ENCODE data around the gene CCDC12.

DNA sequence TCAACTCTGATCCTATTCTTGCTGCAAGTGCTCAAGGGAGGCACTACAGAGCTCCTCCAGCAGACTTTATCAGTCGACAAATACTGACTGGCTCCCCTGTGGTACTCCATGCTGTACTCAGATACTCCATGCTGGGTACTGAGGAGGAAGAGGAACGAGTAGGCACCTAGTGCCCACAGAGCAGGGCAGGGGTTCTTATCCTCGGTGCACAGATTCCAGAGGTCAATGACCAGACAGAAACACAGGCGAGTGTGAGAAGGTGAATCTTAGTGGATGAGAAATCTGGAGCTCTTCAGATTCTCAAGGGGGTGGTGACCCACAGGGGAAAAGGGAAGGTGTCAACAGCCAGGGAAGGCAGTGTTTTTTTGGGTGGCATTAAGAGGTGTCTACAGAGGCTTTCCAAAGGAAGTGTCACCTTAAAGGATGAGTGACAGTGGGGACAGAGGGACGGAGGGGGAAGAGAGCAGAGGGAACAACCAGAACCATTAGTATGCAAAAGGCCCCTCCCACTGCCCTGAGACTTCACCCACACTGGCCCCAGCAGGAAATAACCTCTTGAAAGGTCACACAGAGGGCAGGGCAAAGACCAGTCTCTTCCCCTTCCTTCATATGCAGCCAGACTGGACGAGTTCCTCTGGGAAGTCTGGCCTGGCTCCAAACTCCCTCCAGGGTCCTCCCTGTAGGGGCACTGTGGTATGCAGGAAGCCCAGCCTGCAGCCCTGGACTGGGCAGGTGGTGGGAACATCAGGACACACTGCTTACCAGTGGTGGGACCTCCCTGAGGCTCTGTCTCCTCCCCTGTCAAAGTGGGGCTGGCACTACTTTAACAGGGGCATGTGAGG, 27.5 kb downstream of the CCDC12 start:
- no peak for TF ChIP-seq POLR2A (IDR thresholded peaks at IDR 0.05)
- TF ChIP-seq, protein P1, sequence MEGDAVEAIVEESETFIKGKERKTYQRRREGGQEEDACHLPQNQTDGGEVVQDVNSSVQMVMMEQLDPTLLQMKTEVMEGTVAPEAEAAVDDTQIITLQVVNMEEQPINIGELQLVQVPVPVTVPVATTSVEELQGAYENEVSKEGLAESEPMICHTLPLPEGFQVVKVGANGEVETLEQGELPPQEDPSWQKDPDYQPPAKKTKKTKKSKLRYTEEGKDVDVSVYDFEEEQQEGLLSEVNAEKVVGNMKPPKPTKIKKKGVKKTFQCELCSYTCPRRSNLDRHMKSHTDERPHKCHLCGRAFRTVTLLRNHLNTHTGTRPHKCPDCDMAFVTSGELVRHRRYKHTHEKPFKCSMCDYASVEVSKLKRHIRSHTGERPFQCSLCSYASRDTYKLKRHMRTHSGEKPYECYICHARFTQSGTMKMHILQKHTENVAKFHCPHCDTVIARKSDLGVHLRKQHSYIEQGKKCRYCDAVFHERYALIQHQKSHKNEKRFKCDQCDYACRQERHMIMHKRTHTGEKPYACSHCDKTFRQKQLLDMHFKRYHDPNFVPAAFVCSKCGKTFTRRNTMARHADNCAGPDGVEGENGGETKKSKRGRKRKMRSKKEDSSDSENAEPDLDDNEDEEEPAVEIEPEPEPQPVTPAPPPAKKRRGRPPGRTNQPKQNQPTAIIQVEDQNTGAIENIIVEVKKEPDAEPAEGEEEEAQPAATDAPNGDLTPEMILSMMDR (IDR thresholded peaks at IDR 0.05), result no peak

All from uterus (tissue), 2 donors.